Measurements from ENCODE around the gene MAD1L1.
A peak's percentile ranks its signal among the peaks of the same experiment; 100 is the strongest.
"Not testable (repeated sequence)": the region's sequence is repeated elsewhere in the genome, so short reads cannot be mapped to it uniquely, and the experiment has no call there.

MAD1L1 gene

GRCh38 chr7:2232766-2233520 is at the start of gene MAD1L1:
MAD1L1 (minus strand) TSS chr7:2232945; CDS start chr7:2230133, 2,812 bp downstream.
- peak within 1 kb of the TSS; percentile 56 for H3K4me3 ChIP-seq (ENCODE audit: low read depth, low read length)

GRCh38 chr7:2282185-2282751 is 49.5 kb upstream of the MAD1L1 start:
- H3K4me3 ChIP-seq (ENCODE audit: low read depth, low read length) = no peak overlapping the region

GRCh38 chr7:2281541-2281940 is 48.8 kb upstream of the MAD1L1 start:
- no peak overlapping the region for H3K4me3 ChIP-seq (ENCODE audit: low read depth, low read length)

- H3K4me3 ChIP-seq (ENCODE audit: low read depth, low read length) = no peak overlapping the region
Observed at GRCh38 chr7:2280424-2280823, 47.7 kb upstream of the MAD1L1 start.

GRCh38 chr7:2279896-2280295 is 47.2 kb upstream of the MAD1L1 start:
- no peak overlapping the region for H3K4me3 ChIP-seq (ENCODE audit: low read depth, low read length)

- no peak overlapping the region for H3K4me3 ChIP-seq (ENCODE audit: low read depth, low read length)
Observed at GRCh38 chr7:2278026-2278425, 45.3 kb upstream of the MAD1L1 start.

GRCh38 chr7:2276107-2276506 is 43.4 kb upstream of the MAD1L1 start:
- H3K4me3 ChIP-seq (ENCODE audit: low read depth, low read length) = no peak overlapping the region

- H3K4me3 ChIP-seq (ENCODE audit: low read depth, low read length) = no peak overlapping the region
Observed at GRCh38 chr7:2275101-2275500, 42.4 kb upstream of the MAD1L1 start.

- H3K4me3 ChIP-seq (ENCODE audit: low read depth, low read length) = no peak overlapping the region
Observed at GRCh38 chr7:2274666-2275065, 41.9 kb upstream of the MAD1L1 start.

GRCh38 chr7:2273866-2274265 is 41.1 kb upstream of the MAD1L1 start:
- H3K4me3 ChIP-seq (ENCODE audit: low read depth, low read length) = no peak overlapping the region

- H3K4me3 ChIP-seq (ENCODE audit: low read depth, low read length) = no peak overlapping the region
Observed at GRCh38 chr7:2272031-2272430, 39.3 kb upstream of the MAD1L1 start.

GRCh38 chr7:2271273-2272026 is 38.7 kb upstream of the MAD1L1 start:
- no peak overlapping the region for H3K4me3 ChIP-seq (ENCODE audit: low read depth, low read length)

- no peak overlapping the region for H3K4me3 ChIP-seq (ENCODE audit: low read depth, low read length)
Observed at GRCh38 chr7:2270495-2270894, 37.8 kb upstream of the MAD1L1 start.

GRCh38 chr7:2269991-2270460 is 37.3 kb upstream of the MAD1L1 start:
- H3K4me3 ChIP-seq (ENCODE audit: low read depth, low read length) = no peak overlapping the region

GRCh38 chr7:2269089-2269990 is 36.6 kb upstream of the MAD1L1 start:
- H3K4me3 ChIP-seq (ENCODE audit: low read depth, low read length) = not testable (repeated sequence)

- H3K4me3 ChIP-seq (ENCODE audit: low read depth, low read length) = no peak overlapping the region
Observed at GRCh38 chr7:2266911-2267310, 34.2 kb upstream of the MAD1L1 start.

- H3K4me3 ChIP-seq (ENCODE audit: low read depth, low read length) = no peak overlapping the region
Observed at GRCh38 chr7:2264158-2264557, 31.4 kb upstream of the MAD1L1 start.

GRCh38 chr7:2263176-2263575 is 30.4 kb upstream of the MAD1L1 start:
- no peak overlapping the region for H3K4me3 ChIP-seq (ENCODE audit: low read depth, low read length)

- no peak overlapping the region for H3K4me3 ChIP-seq (ENCODE audit: low read depth, low read length)
Observed at GRCh38 chr7:2261611-2262010, 28.9 kb upstream of the MAD1L1 start.

- no peak overlapping the region for H3K4me3 ChIP-seq (ENCODE audit: low read depth, low read length)
Observed at GRCh38 chr7:2260820-2261219, 28.1 kb upstream of the MAD1L1 start.

- no peak overlapping the region for H3K4me3 ChIP-seq (ENCODE audit: low read depth, low read length)
Observed at GRCh38 chr7:2259480-2259879, 26.7 kb upstream of the MAD1L1 start.
